A549 (cell line): Measurements from ENCODE around the gene EGFL7.

ENCODE experiments used
- POLR2A ChIP-seq: IDR thresholded peaks from 2 replicates; pipeline ENCODE4 v1.6.1; 2012; ENCODE audit warnings: mild to moderate bottlenecking, low read length
- RAD21 ChIP-seq, 2 experiments: fragments of >200 bp in 1 of 2; sonication (Bioruptor Twin) in 1 of 2; formaldehyde crosslinking in 1 of 2; IDR thresholded peaks in 1 of 2; conservative IDR thresholded peaks in 1 of 2; 2 replicates in 1 of 2; 3 replicates in 1 of 2; pipeline ENCODE4 v1.6.1; 2012 to 2018; ENCODE audit warnings: inconsistent platforms in 1 of 2
- ZFP36 ChIP-seq: fragments of 450-650 bp; IDR thresholded peaks from 2 replicates; pipeline ENCODE4 v1.6.1; 2014; ENCODE audit warnings: borderline replicate concordance; ENCODE audit not compliant: partially characterized antibody
- ZSCAN20 ChIP-seq: fragments of 250-450 bp; sonication (Bioruptor Pico); IDR thresholded peaks from 2 replicates; pipeline ENCODE4 v1.8.0; 2022; ENCODE audit warnings: mild to moderate bottlenecking, moderate library complexity
- TF ChIP-seq, protein P1 (sequence below): fragments of >200 bp; sonication (Bioruptor Twin); formaldehyde crosslinking; IDR thresholded peaks from 3 replicates; pipeline ENCODE4 v1.5.1; 2016
- TF ChIP-seq, protein P2 (sequence below): IDR thresholded peaks from 2 replicates; pipeline ENCODE4 v1.6.1; 2012
- TF ChIP-seq, protein P3 (sequence below): fragments of 200-600 bp; sonication (generic); IDR thresholded peaks from 2 replicates; pipeline ENCODE4 v1.6.1; 2016; ENCODE audit warnings: antibody characterized with exemption, mild to moderate bottlenecking, moderate library complexity

DNA sequence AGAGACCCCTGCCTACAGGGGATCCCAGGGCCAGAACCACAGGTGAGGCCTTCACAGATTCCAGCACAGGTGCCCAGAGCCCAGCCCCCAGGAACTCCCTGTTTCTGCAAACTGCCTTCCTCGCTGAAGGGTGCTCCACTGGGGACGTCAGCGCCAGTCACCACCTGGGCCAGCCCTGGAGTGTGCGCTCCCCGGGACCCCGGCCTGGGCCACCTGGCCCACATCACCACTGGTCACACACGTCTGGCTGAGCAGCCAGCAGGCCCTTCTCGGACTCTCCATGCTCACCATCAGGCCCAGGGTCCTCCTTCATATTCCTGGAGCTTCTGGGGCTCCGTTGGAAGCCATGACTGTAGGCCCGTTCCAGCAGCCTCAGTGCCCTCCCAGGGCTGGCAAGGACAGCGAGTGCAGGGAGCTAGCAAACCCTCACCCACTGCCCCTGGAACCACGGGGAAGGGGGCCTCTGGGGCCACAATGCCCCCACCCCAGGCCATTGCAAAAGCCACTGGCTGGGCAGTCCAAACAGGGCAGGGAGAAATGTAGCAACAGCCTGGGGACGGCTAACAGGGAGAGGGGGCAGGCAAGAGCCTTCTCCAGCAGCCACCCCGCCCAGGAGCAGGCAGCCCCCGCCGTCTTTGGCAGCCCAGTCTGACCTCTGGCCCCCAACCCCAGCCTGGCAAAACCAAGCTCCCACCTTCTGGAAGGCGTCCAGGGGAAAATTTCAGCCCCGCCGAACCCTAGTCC lies 23.2 kb downstream of the EGFL7 start:
- no peak for TF ChIP-seq RAD21 (conservative IDR thresholded peaks at IDR 0.05 in 1 of 2, IDR thresholded peaks at IDR 0.05 in 1 of 2)
- TF ChIP-seq, protein P1, sequence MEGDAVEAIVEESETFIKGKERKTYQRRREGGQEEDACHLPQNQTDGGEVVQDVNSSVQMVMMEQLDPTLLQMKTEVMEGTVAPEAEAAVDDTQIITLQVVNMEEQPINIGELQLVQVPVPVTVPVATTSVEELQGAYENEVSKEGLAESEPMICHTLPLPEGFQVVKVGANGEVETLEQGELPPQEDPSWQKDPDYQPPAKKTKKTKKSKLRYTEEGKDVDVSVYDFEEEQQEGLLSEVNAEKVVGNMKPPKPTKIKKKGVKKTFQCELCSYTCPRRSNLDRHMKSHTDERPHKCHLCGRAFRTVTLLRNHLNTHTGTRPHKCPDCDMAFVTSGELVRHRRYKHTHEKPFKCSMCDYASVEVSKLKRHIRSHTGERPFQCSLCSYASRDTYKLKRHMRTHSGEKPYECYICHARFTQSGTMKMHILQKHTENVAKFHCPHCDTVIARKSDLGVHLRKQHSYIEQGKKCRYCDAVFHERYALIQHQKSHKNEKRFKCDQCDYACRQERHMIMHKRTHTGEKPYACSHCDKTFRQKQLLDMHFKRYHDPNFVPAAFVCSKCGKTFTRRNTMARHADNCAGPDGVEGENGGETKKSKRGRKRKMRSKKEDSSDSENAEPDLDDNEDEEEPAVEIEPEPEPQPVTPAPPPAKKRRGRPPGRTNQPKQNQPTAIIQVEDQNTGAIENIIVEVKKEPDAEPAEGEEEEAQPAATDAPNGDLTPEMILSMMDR = no peak
- no peak for TF ChIP-seq ZFP36
- TF ChIP-seq, protein P2, sequence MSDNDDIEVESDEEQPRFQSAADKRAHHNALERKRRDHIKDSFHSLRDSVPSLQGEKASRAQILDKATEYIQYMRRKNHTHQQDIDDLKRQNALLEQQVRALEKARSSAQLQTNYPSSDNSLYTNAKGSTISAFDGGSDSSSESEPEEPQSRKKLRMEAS = no peak
- TF ChIP-seq POLR2A = no peak
- TF ChIP-seq ZSCAN20 (CRISPR knock-in tag) = no peak
- TF ChIP-seq, protein P3, sequence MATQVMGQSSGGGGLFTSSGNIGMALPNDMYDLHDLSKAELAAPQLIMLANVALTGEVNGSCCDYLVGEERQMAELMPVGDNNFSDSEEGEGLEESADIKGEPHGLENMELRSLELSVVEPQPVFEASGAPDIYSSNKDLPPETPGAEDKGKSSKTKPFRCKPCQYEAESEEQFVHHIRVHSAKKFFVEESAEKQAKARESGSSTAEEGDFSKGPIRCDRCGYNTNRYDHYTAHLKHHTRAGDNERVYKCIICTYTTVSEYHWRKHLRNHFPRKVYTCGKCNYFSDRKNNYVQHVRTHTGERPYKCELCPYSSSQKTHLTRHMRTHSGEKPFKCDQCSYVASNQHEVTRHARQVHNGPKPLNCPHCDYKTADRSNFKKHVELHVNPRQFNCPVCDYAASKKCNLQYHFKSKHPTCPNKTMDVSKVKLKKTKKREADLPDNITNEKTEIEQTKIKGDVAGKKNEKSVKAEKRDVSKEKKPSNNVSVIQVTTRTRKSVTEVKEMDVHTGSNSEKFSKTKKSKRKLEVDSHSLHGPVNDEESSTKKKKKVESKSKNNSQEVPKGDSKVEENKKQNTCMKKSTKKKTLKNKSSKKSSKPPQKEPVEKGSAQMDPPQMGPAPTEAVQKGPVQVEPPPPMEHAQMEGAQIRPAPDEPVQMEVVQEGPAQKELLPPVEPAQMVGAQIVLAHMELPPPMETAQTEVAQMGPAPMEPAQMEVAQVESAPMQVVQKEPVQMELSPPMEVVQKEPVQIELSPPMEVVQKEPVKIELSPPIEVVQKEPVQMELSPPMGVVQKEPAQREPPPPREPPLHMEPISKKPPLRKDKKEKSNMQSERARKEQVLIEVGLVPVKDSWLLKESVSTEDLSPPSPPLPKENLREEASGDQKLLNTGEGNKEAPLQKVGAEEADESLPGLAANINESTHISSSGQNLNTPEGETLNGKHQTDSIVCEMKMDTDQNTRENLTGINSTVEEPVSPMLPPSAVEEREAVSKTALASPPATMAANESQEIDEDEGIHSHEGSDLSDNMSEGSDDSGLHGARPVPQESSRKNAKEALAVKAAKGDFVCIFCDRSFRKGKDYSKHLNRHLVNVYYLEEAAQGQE = no peak
